HG02885 (cell line): Measurements from ENCODE around the gene FMOD.
"Not testable (repeated sequence)": the region's sequence is repeated elsewhere in the genome, so short reads cannot be mapped to it uniquely, and the experiment has no call there.

Source experiments
- ATAC-seq: cut with Tn5 transposase; IDR thresholded peaks from one replicate; pipeline ENCODE4 v1.9.1; 2021; ENCODE audit warnings: mild to moderate bottlenecking; ENCODE audit not compliant: unreplicated experiment, poor library complexity

Gene FMOD

DNA sequence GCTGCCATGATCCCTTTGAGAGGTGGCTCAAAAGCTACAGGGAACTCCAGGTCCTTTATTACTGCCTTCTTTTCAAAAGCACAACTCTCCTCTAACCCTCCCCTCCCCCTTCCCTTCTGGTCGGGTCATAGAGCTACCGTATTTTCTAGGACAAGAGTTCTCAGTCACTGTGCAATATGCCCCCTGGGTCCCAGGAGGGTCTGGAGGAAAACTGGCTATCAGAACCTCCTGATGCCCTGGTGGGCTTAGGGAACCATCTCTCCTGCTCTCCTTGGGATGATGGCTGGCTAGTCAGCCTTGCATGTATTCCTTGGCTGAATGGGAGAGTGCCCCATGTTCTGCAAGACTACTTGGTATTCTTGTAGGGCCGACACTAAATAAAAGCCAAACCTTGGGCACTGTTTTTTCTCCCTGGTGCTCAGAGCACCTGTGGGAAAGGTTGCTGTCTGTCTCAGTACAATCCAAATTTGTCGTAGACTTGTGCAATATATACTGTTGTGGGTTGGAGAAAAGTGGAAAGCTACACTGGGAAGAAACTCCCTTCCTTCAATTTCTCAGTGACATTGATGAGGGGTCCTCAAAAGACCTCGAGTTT, 42.5 kb downstream of the FMOD start:
- no peak for ATAC-seq

DNA sequence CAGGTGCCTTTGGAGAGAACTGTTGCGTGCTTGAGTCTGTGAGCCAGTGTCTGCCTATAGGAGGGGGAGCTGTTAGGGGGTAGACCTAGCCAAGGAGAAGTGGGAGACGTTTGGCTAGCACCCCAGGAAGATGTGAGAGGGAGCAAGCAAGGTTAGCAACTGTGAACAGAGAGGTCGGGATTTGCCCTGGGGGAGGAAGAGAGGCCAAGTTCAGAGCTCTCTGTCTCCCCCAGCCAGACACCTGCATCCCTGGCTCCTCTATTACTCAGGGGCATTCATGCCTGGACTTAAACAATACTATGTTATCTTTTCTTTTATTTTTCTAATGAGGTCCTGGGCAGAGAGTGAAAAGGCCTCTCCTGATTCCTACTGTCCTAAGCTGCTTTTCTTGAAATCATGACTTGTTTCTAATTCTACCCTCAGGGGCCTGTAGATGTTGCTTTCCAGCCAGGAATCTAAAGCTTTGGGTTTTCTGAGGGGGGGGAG, 43.2 kb downstream of the FMOD start:
- ATAC-seq, result no peak

GRCh38 chr1:203306965-203307541, 43.9 kb downstream of the FMOD start:
- no peak for ATAC-seq

DNA sequence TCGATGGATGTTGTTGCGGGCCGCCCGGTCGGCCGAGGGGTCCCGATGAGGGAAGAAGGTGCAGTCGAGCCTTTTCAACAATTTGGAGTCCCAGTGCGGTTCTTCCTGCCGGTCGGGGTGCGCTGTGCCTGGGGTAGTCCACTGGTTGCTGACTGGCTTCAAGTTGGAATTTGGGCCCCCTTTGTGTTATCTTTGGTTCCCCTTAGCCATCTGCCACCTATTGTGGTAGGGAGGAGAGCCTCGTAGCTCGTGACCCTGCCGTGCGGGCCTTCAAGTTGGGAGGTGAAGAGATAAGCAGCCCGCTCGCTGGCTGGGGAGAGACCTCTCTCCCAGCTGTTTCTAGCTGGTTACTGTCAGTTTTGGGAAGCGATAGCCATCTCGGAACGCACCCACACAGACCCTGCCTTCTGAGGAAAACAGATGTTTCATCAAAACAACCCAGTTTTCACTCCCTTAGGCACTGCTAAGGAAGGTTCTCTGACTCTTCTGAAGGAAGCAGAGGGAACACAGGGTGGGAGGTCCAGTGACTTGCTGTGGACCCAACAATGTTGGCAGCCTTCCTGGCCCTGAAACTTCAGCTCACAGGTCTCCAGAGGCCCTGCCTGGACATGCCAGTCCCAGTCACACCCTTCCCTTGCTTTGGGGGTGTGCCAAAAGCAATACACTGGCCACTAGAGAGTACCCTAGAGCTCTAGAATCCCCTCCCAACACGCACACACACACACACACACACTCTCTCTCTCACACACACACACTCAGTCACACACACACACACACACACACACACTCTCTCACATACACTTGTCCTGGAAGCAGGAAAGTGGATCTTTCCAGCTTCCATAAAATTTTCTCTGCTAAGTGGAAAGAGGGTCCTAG, 44.6 kb downstream of the FMOD start:
- ATAC-seq, result no peak

- ATAC-seq, result peak; percentile 8
Observed at GRCh38 chr1:203305809-203306088, 45.2 kb downstream of the FMOD start.

DNA sequence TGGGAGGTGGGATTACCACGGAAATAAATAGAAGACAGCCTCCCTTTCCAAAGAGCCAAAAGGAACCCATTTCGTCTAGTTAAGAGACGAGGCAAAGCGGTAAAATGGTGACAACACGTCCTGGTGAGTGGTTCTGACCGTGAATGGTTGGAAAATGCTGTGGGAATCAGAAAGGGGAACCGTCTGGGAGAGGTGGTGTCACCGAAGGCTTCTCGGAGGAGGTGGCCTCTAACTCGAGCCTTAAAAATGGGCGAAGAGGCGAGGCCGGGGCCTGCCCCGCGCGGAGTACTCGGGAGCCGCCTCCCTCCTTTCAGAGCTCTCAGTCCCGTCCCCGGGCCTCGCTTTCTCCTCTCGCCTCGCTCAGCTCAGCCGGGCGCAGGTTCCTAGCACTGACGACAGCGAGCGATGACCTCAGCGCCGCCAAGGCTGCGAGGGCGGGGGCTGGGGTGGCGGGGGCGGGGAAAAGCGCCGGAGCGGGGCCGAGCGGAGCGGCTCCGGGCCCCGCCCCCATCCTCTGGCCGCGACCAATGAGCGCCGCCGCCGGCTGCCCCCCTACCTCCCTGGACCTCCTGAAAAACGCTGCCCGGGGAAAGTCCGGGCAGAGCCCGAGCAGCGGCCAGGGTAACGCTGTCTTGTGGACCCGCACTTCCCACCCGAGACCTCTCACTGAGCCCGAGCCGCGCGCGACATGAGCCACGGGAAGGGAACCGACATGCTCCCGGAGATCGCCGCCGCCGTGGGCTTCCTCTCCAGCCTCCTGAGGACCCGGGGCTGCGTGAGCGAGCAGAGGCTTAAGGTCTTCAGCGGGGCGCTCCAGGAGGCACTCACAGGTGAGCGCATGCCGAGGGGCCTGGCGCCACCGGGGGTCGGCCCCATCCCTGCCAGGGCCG, 45.8 kb downstream of the FMOD start, which contains the start of gene BTG2:
Gene BTG2, plus strand, starts transcription at position 601 of the 890 bp plus-strand sequence. Its CDS starts 88 bp downstream, at position 689.
- peak; percentile 81 for ATAC-seq

DNA sequence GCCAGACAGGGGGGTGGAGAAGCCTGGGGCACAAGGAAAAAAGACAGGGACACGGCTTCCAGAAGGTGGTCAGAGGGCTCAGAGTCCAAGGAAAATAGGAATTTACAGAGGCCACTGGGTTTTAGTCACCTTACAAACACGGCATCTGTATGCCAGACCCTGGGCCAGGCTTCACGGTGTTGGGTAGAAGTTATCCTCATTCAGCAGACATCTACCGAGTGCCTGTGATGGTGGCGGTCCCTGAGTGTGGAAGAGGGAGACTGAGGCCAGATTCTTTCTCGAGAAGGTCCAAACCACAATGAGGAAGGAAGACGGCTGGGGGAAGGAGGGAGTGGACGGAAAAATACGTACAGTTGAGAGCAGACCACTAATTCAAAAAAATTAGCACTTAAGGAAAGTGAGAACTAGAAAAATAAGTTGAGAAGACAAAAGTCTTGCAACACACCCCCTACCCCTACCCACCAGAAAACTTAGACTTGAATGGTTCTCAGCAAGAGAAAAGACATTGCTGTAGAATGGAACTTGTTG, 46.5 kb downstream of the FMOD start:
- no peak for ATAC-seq

- ATAC-seq, result no peak
Observed at GRCh38 chr1:203302894-203303293, 48.0 kb downstream of the FMOD start.

GRCh38 chr1:203302456-203302855, 48.5 kb downstream of the FMOD start:
- no peak for ATAC-seq

DNA sequence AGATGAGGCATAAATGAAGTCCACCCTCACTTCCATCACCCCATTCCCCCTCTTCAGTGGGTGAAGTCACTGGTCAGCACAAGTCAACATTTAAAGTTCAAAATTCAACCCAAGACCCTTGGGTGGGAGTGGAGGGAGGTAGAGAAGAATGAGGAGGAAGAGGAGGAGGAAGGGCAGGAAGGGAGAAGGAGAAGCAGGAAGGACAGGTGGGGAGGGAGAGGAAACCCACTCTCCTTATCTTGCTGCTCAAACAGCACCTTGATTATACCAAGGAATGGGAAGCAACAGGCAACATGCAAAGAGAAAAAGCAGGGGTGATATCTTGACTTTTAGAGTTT, 49.6 kb downstream of the FMOD start:
- no peak for ATAC-seq

- ATAC-seq, result no peak
Observed at GRCh38 chr1:203300441-203301330, 50.2 kb downstream of the FMOD start.

DNA sequence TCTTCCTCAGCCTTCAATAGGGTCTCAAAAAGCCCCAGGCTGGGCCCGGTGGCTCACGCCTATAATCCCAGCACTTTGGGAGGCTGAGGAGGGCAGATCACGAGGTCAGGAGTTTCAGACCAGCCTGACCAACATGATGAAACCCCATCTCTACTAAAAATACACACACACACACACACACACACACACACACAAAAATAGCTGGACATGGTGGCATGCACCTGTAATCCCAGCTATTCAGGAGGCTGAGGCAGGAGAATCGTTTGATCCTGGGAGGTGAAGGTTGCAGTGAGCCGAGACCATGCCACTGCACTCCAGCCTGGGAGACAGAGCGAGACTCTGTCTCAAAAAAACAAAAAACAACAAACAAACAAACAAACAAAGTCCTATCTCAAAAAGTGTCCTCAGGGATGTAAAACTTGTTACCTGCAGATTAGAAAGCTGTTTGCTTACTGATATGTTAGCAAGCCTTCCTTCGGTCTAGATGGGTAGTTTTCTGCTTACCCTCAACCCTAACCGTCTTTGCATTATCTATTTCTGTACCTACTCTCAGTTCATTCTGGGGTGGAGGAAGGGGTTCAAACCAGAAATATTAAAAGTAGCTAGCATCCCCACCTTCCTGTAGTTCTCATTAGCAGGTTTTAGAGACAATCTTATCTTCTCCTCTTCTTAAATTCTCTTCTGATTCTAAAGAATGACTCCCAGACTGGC, 51.0 kb downstream of the FMOD start:
- ATAC-seq, result not testable (repeated sequence)

DNA sequence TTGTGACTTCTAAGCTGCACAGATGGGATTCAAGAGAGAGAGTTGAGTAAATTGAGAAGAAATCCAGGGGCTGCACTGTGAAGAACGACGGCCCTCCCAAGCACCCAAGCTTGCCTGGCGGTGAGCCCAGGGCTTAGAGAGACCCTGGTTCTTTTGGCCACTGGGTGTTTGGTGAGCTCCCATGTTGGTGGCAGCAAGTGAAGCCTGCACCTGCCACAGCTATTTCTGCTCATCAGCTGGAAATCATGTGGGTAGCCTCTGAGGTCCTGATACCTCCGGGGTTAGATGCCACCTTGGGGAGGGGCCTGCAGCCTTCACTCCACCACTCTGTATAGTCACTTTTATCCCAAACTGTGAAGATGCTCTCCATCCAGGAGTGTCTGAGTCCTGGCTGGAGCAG, 51.8 kb downstream of the FMOD start:
- ATAC-seq, result peak; percentile 46

DNA sequence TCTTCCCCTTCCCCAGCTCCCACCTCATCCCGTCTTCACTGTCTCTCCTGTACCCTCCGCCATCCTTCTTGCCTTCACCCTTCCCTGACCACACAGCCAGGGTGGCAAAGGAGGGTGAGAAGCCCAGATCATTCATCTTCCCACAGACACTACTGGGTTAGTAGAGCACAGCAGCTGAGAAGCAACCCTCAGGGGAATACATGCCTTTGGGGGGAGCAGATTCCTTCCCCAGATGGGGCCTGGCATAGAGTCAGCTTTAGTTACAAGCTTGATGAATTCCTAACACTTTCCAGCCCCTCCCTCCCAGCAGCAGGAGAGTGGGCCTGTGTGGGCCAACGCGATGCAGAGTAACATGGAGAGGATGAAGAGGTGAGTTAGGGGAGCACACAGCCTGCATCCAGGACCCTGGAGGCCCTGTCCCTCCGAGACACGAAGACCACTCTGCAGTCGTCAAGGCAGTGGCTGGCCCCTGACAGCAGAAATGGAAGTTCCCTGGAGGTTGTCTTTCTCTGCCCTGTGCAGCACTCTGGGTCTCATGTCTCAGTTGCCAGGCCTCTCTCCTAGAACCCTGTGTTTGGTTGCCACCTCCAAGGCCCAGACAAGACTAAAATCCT, 54.4 kb downstream of the FMOD start:
- ATAC-seq, result no peak

DNA sequence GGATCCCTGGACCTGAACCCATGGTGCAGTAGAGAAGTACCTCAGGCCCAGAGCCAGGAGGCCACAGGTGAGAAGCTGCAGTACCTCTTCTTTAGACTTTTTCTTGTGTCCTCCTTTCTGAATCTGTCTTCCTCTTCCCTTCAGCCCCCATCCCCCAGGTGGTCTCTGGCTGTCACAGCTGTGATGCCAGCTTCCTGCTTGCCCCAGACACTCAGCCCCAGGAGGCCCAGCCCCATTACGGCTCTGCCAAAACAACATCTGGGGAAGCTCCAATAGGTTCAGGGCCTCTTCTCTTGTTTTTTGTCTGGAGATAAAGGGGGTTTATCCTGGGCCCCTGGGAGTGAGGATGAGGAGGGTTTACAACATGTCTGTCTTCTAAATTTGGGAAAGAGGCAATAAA, 55.1 kb downstream of the FMOD start:
- ATAC-seq, result no peak

DNA sequence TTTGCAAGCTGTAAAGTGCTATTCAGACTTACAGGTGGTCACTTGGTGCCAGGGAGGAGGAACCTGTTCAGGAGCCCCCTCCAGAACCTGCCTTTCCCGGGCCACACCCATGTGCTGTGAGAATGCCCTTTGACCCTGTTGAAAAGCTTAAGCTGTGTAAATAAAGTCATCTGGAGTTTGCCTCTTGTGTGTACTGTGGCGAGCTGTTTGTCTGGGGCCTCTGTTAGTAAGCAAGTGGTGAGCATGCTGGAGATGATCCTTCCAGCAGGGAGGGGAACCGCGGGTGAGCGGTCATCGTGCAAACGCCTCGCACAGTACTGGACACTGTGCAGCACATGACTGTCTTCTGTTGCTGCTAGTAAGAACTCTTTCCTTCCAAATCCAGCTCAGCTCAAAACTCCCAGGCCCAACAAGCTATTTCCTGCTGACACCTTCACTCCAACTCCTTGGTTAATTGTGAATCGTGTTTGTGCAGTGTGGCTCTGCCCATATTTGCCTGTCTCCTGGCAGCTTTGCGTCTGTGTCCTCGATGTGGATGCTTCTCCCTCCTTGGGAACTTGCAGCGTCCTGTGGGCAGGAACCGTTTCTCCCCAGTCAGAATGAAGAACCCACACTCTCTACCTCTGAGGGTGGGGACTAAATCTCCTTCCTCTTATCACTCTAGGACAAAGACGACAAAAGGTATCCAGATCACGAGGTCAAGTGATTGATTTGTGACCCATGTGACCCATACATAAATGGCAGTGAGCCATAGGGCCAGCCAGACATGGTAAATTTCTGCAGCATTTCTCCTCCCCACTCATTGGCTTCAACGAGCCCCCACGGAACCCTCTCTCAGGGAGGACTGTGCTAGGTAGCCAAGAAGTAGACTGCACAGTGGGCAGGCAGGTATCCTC, 59.5 kb downstream of the FMOD start:
- no peak for ATAC-seq
